ENCODE data around the gene KCNK2.

Gene KCNK2

DNA sequence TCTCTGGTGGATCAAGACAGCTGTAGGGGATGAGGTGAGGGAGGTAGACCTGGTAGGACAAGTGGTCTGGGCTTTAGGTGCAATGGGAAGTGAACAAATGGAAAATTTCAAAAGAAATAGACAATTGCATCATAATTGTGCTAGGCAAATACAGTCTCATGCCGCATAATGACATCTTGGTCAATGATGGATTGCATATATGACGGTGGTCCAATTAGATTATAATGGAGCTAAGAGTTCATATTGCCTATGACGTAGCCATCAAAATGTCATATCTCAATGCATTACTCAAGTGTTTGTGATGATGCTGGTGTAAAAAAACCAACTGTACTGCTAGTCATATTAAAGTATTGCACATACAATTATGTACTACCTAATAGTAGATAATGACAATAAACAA lies 19.0 kb downstream of the KCNK2 start:
- no peak for DNase-seq

DNA sequence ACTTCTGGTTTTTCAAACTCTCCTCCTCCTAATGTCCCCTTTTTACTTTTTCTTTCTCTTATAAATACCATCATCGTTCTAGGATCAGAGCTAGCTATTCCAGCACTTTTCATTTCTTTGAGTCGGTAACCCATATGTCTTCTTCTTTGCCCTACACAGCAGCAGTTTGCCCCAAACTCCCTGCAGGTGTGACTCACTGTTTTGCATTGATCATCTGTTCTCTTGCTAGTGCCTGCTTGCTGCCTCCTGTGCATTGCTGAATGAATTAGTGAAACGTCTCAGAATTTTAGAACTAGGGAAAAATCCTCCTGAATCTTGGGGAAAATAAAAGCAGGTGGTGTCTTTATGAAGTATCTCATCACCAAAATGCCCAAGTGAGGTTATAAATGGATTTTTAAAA lies 21.7 kb downstream of the KCNK2 start:
- no peak for DNase-seq

DNA sequence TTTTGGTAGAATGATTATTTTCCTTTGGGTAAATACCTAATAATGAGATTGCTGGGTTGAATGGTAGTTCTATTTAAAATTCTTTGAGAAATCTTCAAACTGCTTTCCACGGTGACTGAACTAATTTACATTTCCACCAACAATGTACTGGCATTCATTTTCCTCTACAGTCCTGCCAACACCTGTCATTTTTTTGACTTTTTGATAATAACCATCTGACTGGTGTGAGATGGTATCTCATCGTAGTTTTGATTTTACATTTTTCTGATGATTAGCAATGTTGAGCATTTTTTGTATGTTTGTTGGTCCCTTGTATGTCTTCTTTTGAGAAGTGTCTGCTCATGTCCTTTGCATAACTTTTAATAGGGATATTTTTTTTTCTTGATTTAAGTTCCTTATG lies 23.5 kb downstream of the KCNK2 start:
- no peak for DNase-seq

DNA sequence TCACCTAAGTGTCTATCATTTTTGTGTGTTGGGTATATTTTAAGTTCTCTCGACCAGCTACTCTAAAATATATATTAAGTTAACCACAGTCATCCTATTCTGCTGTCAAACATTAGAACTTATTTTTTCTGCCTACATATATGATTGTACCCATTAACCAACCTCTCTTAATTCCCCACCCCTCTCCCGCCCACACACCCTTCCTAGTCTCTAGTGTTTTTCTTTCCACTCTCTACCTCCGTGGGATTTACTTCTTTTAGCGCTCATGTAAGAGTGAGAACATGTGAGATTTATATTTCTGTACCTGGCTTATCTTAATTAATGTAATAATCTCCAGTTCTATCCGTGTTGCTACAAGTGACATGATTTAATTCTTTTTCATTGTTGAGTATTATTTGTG lies 26.6 kb downstream of the KCNK2 start:
- no peak for DNase-seq

DNA sequence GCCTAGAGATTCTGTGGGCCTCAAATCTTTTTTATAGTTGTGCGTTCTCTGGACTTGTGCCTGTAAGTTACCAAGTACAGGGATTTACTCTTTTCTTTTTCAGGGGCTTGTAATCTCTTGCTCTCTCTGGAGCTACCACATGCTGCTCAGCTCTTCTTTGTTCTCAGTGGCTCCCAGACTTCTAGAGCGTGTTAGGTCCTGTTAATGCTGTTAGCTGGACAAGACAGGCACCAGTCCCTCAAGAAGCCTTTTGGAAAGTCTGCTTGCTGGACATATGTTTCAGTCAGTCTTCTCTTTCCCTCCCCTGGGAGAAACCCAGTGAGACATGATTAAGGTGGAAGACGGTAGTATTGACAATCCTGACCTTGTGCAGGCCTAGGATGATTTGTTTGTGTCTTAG lies 29.4 kb downstream of the KCNK2 start:
- no peak for DNase-seq

DNA sequence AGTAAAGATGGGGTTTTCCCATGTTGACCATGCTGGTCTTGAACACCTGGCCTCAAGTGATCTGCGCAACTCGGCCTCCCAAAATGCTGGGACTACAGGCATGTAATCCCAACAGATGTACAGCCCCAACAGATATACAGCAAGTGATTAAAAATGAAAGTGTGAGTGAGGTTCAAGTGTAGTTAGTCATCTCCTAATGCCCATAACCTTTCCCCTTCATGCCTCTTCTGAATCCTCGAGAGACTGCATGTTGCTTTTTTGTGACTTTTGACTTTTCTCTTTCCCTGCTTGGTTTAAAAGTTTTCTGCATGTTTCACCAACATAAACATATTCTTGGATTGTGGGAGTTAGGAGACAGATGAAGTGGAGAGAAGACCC lies 31.2 kb downstream of the KCNK2 start:
- no peak for DNase-seq

DNA sequence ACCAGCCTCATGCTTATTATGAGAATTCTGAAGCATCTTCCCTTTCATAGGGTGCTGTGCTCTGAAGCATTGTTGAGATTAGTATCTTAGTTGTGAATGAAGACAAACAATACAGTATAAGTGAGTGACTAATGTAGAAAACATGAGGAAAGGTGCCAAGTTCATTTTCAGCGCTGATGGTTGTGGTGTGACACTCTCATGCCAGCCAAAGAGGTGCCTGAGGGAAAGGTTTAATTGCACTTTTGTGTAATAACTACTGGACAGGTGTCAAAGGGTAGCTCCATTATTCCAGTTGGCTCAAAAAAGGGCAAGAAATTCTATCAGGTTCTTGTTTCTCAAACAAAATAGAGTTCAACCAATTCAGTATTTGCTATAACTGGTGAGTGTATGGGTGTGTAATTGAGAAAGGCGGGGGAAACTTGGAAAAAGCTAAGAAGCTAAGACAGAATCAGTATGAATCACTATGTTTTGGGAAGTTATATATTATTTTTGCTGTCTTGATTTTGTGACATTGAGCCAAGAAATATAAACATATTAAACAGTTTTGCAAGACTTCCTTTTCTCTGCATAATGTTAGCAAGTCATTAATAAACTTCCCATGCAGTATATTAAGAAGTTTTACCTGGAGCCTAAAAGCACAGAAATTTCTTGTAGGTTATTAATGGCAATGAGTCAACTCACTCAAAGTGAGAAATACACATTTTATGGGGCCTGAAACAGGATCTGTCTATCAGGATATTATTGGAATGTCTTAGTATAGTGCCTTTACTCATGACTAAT lies 31.8 kb downstream of the KCNK2 start:
- no peak for DNase-seq

DNA sequence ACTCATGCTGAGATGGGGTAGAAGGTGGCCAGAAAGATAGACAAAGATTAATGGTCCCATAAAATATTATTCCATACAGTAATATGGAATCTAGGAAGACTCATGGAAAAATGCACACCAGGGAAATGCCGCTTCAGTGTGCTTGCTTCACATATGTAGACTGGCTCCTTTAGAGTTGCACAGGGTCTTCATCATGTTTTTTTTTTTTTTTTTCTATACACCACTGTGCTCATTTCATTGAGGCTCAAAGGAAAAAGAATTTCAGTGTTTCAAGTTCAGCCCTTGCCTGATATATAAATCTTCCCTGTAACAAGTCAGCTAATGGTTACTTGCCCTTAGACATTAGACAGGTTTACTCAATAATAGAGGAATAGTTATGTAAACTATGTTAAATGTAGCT lies 33.2 kb downstream of the KCNK2 start:
- DNase-seq, result no peak

DNA sequence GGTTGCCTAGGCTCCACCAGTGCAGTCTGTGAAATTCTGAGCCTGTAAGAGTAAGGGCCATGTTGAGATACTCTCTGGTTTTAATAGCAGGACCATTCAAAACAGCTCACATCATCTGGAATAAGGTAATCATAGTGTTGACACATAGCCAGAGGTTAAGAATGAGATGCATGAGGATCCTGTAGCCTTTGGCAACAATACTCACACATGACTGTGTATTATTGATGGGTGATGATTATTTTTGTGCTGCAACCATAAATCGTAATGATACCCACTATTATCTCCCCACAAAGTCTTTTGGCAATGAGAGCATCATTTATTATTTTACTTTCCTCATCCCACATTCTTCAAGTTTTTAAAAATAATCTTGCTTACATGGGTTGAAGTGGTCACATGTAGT lies 35.5 kb downstream of the KCNK2 start:
- no peak for DNase-seq

DNA sequence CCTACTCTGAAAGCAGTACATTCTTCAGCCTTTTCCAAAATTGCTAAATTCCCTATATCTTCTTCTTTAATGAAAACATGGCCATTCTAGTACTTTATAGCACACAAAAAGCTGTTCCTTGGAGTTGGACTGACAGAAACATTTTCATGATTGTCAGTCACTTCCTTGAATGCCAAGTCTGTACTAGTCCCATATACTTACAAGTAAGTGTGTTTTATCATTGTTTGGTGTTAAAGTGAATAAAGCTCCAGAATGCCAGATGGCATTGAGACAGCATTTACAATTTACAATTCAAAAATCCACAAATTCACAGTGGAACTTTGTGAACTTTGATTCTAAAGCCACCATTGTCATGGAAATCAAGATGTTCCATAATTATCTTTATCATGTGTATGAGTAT lies 36.5 kb downstream of the KCNK2 start:
- no peak for DNase-seq

DNA sequence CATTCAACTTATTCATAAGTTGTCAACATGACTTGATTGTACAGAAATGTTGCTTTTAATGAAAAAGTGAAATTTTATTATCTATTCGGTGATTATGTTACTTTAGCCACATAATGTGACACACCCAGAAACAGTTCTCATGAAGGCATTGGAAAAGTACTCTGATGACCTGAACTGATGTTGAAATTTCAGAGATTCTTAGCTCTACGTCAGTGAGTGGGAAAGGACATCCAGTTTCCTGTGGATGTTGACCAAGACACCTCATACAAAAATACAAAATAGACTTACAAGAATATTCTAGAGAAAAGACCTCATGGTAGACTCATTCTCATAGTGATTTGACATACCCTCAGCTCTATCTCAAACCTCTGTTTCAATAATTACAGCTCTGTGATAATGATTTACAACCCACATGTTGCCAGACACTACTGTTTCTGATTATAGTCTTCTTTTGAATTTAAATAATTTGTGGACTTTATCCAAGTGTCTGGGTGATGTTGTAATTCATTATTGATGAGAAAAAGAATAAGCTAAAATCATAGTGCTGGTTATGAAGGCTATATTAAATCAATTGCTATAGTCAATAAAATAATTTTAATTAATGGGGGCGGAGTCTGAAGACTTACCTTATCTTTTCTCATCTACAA lies 37.3 kb downstream of the KCNK2 start:
- no peak for DNase-seq

DNA sequence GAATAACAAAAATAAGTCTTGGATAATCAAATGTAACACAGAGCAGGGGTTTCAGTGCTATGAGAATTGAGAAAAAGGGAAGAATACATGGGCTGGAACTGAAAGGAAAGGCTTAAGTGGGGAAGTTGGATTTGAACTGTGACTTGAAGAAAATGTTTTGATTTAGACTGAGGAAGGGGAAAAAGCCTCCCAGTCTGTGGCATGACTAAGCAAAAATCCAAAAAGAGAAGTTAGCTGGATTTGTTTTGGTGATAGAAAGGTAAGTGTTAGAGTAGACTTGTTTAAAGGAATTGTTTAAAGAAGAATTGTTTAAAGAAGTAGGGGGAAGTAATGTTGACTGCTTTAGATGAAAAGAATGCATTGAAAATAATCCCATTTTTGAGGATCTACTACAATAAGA lies 46.0 kb downstream of the KCNK2 start:
- no peak for DNase-seq

DNA sequence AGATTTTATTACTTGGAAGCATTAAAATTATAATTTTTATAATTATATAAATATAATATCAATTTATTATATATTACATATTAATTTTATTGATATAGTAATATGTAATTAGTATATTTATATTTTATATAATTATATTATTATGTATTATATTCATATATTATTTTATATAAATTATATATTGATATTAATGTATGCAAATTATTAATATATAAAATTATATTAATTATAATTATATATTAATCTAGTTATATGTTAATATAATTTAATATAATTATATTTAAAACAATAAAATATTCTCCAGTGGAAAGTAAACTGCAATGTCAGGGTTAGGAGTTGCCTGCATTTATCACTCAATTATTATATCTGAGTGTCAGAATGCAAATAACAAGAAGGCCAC lies 48.8 kb downstream of the KCNK2 start:
- no peak for DNase-seq

DNA sequence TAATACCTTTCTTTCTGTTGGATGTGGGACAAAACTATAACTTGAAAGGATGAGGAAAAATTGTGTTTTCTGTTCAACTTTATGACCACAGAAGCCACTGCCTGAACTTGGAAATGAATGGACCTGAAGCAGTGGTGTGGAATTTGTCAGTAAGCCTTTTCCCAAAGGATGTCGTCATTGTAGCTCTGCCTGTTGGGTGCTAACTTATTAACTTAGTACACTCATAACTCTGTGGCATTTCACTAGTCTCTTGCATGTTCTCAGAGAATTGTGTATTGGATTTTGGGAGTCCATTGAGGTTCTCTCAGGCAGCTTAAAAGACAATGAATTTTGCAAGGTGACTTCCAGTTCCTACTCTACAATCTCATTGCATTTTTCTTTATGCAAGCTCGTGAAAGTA lies 49.6 kb downstream of the KCNK2 start:
- no peak for DNase-seq

DNA sequence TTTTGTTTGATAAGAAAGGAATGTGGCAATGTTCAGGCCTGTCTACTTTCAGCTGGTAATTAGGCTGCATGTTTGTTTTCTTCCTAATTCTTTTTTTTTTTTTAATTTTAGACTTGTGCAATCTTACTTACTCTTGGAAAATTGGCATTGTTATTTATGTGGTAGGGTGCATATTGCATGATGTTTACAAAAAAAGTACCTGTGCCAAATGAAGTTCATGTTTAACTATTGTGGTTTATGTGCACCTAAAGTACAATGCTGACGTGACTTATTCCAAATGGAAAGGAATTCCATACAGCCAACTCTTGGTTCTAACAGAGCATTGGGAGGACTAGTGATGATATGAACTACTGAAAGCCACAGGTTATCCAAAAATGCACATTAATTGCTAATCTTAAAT lies 51.0 kb downstream of the KCNK2 start:
- no peak for DNase-seq

DNA sequence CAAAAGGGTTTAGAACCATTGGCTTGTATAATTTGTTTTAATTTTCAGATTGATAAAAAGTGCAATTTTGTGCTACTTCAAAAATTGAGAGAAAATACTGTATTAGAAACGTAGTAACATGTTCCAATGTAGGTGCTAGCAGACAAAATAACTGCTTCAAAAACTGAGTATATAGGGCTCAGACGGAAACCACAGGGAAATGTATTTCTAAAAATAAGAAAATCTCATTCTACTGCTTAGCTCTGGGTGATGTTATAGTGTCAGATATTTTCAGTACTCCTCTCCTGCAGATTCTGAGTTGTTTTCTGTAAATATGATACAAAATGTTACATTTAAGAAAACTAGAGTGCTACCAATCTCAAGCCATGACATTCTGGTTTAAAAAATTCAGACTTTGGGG lies 55.4 kb downstream of the KCNK2 start:
- DNase-seq, result no peak

DNA sequence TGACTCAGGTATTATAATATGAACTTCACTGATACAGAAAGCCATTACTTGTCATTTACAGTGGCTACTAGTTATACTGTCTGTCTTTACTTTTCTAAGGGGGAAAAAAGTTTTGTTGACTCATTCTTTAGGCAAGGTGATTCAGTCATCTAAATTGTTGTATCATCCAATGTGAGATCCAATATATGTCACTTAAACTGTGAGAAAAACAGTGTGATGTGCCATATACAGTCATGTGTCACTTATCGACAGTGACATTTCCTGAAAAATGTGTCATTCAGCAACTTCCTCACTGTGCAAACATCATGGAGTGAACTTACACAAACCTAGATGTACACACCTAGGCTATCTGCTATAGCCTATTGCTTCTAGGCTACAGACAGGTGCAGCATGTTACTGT lies 57.6 kb downstream of the KCNK2 start:
- DNase-seq, result no peak

DNA sequence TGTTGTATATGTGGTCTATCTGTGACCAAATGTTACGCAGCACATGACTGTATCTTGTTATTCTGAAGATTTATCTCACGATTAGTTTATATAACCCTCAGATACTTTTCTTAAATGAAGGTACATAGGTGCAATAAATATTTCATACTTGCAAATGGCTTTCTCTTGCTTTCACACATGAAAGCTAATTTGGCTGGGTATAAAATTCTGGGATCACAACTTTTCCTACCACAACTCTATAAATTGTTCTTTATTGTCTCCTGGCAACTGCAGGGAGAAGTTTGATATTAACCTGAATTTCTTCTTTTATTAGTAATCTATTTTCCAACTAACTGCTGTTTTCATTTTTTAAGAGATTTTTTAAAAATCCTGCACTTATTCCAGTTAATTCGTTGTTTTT lies 58.9 kb downstream of the KCNK2 start:
- DNase-seq, result no peak

DNA sequence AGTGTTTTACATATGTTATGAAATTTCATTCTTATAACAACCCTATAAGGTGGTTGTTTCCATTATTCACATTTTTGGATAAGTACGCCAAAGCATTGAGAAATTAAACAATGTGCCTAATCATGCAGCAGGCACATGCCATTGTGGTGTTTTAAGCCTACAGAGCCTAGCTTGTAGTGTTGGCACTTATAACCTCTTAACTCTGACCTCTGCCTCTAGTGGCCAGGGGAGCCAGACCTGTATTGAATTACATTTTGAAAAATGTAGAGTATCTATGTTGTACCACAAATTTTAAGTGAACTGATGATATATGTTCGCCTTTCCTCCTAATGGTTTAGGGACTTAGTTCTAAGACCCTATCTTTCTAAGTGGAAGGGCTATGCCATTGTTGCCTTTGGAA lies 61.0 kb downstream of the KCNK2 start:
- DNase-seq, result no peak

DNA sequence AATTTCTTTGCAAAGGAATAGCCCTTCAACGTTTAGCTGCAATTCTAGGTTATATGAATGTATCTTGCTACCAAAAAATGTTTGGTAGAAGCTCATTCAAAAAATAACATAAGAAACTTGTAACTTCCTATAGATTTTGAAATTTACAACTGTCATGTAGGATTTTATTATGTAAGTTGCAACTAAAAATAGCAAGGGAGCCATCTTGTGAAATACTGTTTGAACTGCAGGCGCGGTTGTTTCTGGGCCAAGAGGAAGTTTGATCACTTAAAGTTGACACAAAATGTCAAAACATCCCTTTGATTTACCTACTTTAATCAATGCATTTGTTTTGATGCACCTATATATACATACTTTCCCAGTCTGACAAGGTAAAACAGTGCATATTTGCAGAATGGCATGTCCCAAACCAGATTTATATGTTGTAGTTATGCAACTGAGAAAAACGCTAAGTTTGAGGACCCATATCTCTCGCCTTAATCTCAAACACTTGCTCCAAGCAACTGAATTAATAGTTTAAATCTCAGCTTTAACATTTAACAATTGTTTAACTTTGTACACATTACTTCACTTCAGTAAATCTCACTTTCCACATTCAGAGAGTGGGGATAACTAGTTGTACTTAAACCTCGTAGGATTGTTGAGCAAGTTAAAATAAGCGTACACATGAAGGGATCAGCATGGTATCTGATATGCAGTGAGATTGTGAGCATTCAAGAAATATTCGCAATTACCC lies 63.9 kb downstream of the KCNK2 start:
- DNase-seq, result no peak

DNA sequence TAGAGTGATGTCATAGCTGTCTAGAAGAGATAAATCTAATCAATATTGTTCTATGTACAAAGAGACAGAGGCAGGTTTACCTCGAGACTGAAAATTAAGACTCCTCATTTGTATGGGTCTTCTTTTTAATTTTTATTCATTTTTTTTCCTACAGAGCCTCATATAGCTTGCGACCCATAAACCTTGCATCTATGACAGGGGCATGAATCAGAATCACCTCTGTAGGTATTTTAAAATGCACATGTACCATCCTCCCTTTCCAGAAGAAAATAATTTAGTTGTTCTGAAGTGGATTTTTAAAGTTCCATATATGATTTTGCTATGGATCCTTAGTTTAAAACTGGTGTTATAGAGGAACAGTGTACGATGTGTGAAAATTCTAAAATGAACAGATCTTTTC lies 64.5 kb downstream of the KCNK2 start:
- no peak for DNase-seq

DNA sequence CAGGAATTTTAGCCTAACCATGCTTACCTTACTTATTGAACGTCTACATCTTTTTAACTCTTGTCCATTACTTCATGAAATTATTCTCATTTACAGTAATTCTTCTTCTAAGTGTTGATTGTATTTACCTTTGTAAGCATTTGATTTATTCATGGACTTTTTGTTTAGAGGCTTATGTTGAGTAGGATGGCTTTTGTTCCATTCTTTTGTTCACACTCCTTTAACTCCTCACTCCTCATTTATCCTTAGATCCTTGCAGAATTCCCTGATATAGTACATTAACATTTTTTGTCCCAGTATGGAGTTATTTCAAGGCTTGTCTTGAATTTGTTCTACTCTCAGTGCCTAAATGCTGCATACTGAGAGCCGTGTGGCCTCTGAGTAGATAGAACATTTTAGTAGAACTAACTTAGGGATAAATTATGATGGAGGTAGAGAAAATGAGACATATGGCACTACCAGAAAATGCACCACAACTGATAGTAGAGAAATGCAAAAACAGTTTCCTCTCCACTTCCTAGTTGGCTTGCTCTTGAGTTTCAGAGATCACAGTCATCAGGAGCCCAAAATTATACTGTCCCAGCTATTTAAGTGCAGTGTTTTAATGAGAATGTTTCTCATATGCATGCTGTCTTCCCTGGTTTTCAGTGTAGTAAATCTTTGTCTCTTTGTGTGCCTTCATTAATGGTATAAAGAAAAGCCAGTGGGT lies 69.5 kb downstream of the KCNK2 start:
- DNase-seq, result no peak

DNA sequence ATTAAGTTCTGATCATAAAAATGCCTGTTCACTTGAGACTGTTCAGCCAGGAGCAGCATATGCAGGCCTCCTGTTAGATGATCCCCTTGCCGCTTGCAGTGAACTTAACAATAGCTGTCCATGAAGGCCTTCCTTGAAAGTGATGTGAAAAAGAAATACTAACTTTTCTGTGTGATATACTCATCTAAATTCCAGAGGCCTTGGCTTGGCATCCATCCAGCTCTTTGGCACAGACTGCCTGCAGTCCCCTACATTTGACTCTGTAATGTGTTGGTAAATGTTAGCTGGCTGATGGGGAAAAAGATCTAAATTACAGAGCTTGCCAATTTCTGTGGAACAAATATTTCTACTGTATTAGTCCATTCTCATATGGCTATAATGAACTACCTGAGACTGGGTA lies 73.7 kb downstream of the KCNK2 start:
- DNase-seq, result no peak

DNA sequence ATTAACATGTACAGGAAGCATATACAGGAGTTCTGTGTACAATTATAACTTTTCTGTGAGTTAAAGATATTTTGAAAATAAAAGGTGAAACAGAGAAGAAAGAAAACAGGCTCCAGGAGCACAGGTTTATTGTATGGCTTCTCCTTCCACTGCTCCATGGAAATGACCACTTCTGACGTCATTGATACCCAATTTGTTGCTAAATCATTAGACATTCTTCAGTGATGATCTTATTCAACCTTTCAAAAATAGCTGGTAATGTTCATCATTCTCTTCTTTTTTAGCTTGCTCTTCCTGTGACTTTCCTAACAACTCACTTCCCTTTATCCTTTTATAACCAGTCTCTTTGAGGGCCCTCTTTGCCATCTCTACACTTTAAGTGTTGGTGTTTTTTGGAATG lies 77.8 kb downstream of the KCNK2 start:
- DNase-seq, result no peak
